ENCODE results near the gene BIRC7.

Gene BIRC7

GRCh38 chr20:63265891-63266515 lies 30.3 kb downstream of the BIRC7 start:
- no peak for DNase-seq (ENCODE audit: low read depth in 2 of 2)

GRCh38 chr20:63267691-63268090 lies 32.0 kb downstream of the BIRC7 start:
- DNase-seq (ENCODE audit: low read depth in 2 of 2) = no peak

- DNase-seq (ENCODE audit: low read depth in 2 of 2) = no peak
Measured at GRCh38 chr20:63268256-63268655, 32.6 kb downstream of the BIRC7 start.

GRCh38 chr20:63268671-63269439 lies 33.1 kb downstream of the BIRC7 start:
- no peak for DNase-seq (ENCODE audit: low read depth in 2 of 2)

GRCh38 chr20:63269724-63270123 lies 34.0 kb downstream of the BIRC7 start:
- no peak for DNase-seq (ENCODE audit: low read depth in 2 of 2)

GRCh38 chr20:63270606-63271325 lies 35.1 kb downstream of the BIRC7 start:
- DNase-seq (ENCODE audit: low read depth in 2 of 2) = no peak

- DNase-seq (ENCODE audit: low read depth in 2 of 2) = peak; percentile 71 to 73
Measured at GRCh38 chr20:63272105-63273058, 36.7 kb downstream of the BIRC7 start, which contains the start of gene ARFGAP1. Gene ARFGAP1 (plus strand): TSS chr20:63272813. CDS start chr20:63275581, 2,768 bp downstream.

GRCh38 chr20:63273059-63273579 lies 37.4 kb downstream of the BIRC7 start:
- DNase-seq (ENCODE audit: low read depth in 2 of 2) = no peak

GRCh38 chr20:63273635-63274380 lies 38.1 kb downstream of the BIRC7 start:
- no peak for DNase-seq (ENCODE audit: low read depth in 2 of 2)

- no peak for DNase-seq (ENCODE audit: low read depth in 2 of 2)
Measured at GRCh38 chr20:63274381-63275228, 38.9 kb downstream of the BIRC7 start.

GRCh38 chr20:63275825-63276224 lies 40.1 kb downstream of the BIRC7 start:
- no peak for DNase-seq (ENCODE audit: low read depth in 2 of 2)

- no peak for DNase-seq (ENCODE audit: low read depth in 2 of 2)
Measured at GRCh38 chr20:63276956-63277355, 41.3 kb downstream of the BIRC7 start.

- no peak for DNase-seq (ENCODE audit: low read depth in 2 of 2)
Measured at GRCh38 chr20:63277466-63278272, 42.0 kb downstream of the BIRC7 start.

GRCh38 chr20:63278661-63279060 lies 43.0 kb downstream of the BIRC7 start:
- DNase-seq (ENCODE audit: low read depth in 2 of 2) = no peak

- DNase-seq (ENCODE audit: low read depth in 2 of 2) = no peak
Measured at GRCh38 chr20:63279931-63280330, 44.2 kb downstream of the BIRC7 start.

- DNase-seq (ENCODE audit: low read depth in 2 of 2) = no peak
Measured at GRCh38 chr20:63280371-63280770, 44.7 kb downstream of the BIRC7 start.

- DNase-seq (ENCODE audit: low read depth in 2 of 2) = no peak
Measured at GRCh38 chr20:63280929-63281545, 45.3 kb downstream of the BIRC7 start.

All from stimulated activated CD4-positive, alpha-beta T cell treated with anti-CD3 and anti-CD28 coated beads, Interleukin-1b, Interleukin-23, amount 100 ng/mL, for 1 hour (primary cell).